Activated naive CD8-positive, alpha-beta T cell treated with anti-CD3 and anti-CD28 coated beads for 36 hours (primary cell): ENCODE measurements around the gene IL16. TPM values are rescaled to one million over a fixed set of nuclear protein-coding genes. Genes with fewer than 3 reads are reported as not detected.
"Not testable (repeated sequence)": the region's sequence is repeated elsewhere in the genome, so short reads cannot be mapped to it uniquely, and the experiment has no call there.

Experiments
- DNase-seq: peaks from one replicate; pipeline ENCODE4 v3.0.0; 2021
- H3K27ac Mint-ChIP-seq: one replicate; pipeline ENCODE4 v1.8.0; 2022; ENCODE audit warnings: mild to moderate bottlenecking, moderate library complexity, mixed read lengths
- H3K27me3 Mint-ChIP-seq: one replicate; pipeline ENCODE4 v1.8.0; 2022; ENCODE audit warnings: mild to moderate bottlenecking, mixed read lengths
- H3K36me3 Mint-ChIP-seq: one replicate; pipeline ENCODE4 v1.8.0; 2021; ENCODE audit warnings: mild to moderate bottlenecking, mixed read lengths
- H3K4me1 Mint-ChIP-seq: one replicate; pipeline ENCODE4 v1.8.0; 2021; ENCODE audit warnings: mixed read lengths
- H3K4me3 Mint-ChIP-seq: one replicate; pipeline ENCODE4 v1.8.0; 2022; ENCODE audit warnings: mild to moderate bottlenecking, moderate library complexity, mixed read lengths
- H3K9me3 Mint-ChIP-seq: one replicate; pipeline ENCODE4 v1.8.0; 2022; ENCODE audit warnings: mixed read lengths
- total RNA-seq, 2 experiments: library from RNA; stranded (reverse); gene quantifications; one replicate each; pipeline ENCODE4 v1.2.3, GENCODE V29; 2021

IL16 gene
- total RNA-seq, 2 experiments from 2014 or later = 106 to 110 TPM

- no peak overlapping the region for H3K4me3 Mint-ChIP-seq
- H3K4me1 Mint-ChIP-seq = peaks cover 2% of the 10 kb centered on the region
- no peaks in the 10 kb centered on the region for H3K36me3 Mint-ChIP-seq
- no peaks in the 10 kb centered on the region for H3K9me3 Mint-ChIP-seq
- no peak for DNase-seq
- no peak overlapping the region for H3K27ac Mint-ChIP-seq
- H3K27me3 Mint-ChIP-seq = peaks cover 33% of the 10 kb centered on the region
These were observed 10.9 kb upstream of the IL16 start for GRCh38 chr15:81185631-81186295.

- Mint-ChIP-seq H3K4me3 (no peak overlapping the region), H3K9me3 (no peaks in the 10 kb centered on the region), H3K4me1 (peaks cover 2% of the 10 kb centered on the region), H3K27ac (no peak overlapping the region), H3K27me3 (peaks cover 27% of the 10 kb centered on the region), H3K36me3 (no peaks in the 10 kb centered on the region)
- no peak for DNase-seq
These were observed 8.3 kb upstream of the IL16 start for GRCh38 chr15:81188354-81188753.

- no peak for DNase-seq
- Mint-ChIP-seq H3K36me3 (no peaks in the 10 kb centered on the region), H3K27me3 (peaks cover 19% of the 10 kb centered on the region), H3K27ac (no peak overlapping the region), H3K4me1 (no peaks in the 10 kb centered on the region), H3K9me3 (no peaks in the 10 kb centered on the region), H3K4me3 (no peak overlapping the region)
These were observed 6.9 kb upstream of the IL16 start for GRCh38 chr15:81189583-81190283.

GRCh38 chr15:81190922-81191507 is 5.7 kb upstream of the IL16 start:
- H3K4me3 Mint-ChIP-seq = no peak overlapping the region
- H3K9me3 Mint-ChIP-seq = no peaks in the 10 kb centered on the region
- no peak for DNase-seq
- H3K4me1 Mint-ChIP-seq = no peaks in the 10 kb centered on the region
- H3K27me3 Mint-ChIP-seq = peaks cover 16% of the 10 kb centered on the region
- H3K36me3 Mint-ChIP-seq = no peaks in the 10 kb centered on the region
- no peak overlapping the region for H3K27ac Mint-ChIP-seq

- no peak overlapping the region for H3K27ac Mint-ChIP-seq
- peaks cover 16% of the 10 kb centered on the region for H3K27me3 Mint-ChIP-seq
These were observed 5.0 kb upstream of the IL16 start for GRCh38 chr15:81191701-81192100.

GRCh38 chr15:81194723-81195122 is 2.0 kb upstream of the IL16 start:
- Mint-ChIP-seq H3K4me1 (no peaks in the 10 kb centered on the region), H3K4me3 (no peak overlapping the region), H3K27me3 (peaks cover 20% of the 10 kb centered on the region), H3K9me3 (no peaks in the 10 kb centered on the region), H3K36me3 (no peaks in the 10 kb centered on the region), H3K27ac (no peak overlapping the region)
- DNase-seq = no peak

More at GRCh38 chr15:81191701-81192100, 5.0 kb upstream of the IL16 start:
- Mint-ChIP-seq H3K36me3 (no peaks in the 10 kb centered on the region), H3K4me3 (no peak overlapping the region), H3K9me3 (no peaks in the 10 kb centered on the region), H3K4me1 (no peaks in the 10 kb centered on the region)
- DNase-seq = no peak

- H3K4me1 Mint-ChIP-seq = no peaks in the 10 kb centered on the region
- no peaks in the 10 kb centered on the region for H3K36me3 Mint-ChIP-seq
- H3K27ac Mint-ChIP-seq = no peak overlapping the region
- peaks cover 20% of the 10 kb centered on the region for H3K27me3 Mint-ChIP-seq
- H3K4me3 Mint-ChIP-seq = no peak overlapping the region
- no peaks in the 10 kb centered on the region for H3K9me3 Mint-ChIP-seq
- no peak for DNase-seq
These were observed 1.3 kb upstream of the IL16 start for GRCh38 chr15:81195339-81195864.

- no peaks in the 10 kb centered on the region for H3K36me3 Mint-ChIP-seq
- H3K4me1 Mint-ChIP-seq = no peaks in the 10 kb centered on the region
- no peak for DNase-seq
- no peak overlapping the region for H3K4me3 Mint-ChIP-seq
- no peak overlapping the region for H3K27ac Mint-ChIP-seq
- H3K9me3 Mint-ChIP-seq = no peaks in the 10 kb centered on the region
- H3K27me3 Mint-ChIP-seq = peaks cover 10% of the 10 kb centered on the region
These were observed 564 bp downstream of the IL16 start for GRCh38 chr15:81197255-81197630.

- DNase-seq = no peak
- Mint-ChIP-seq H3K27me3 (peaks cover 10% of the 10 kb centered on the region), H3K27ac (no peak overlapping the region), H3K36me3 (no peaks in the 10 kb centered on the region), H3K4me3 (no peak overlapping the region), H3K4me1 (no peaks in the 10 kb centered on the region), H3K9me3 (no peaks in the 10 kb centered on the region)
These were observed 1.1 kb downstream of the IL16 start for GRCh38 chr15:81197688-81198281.

GRCh38 chr15:81199031-81199779 is 2.5 kb downstream of the IL16 start:
- Mint-ChIP-seq H3K4me1 (no peaks in the 10 kb centered on the region), H3K27ac (no peak overlapping the region), H3K36me3 (no peaks in the 10 kb centered on the region), H3K9me3 (no peaks in the 10 kb centered on the region), H3K27me3 (peaks cover 6% of the 10 kb centered on the region), H3K4me3 (no peak overlapping the region)
- no peak for DNase-seq

- Mint-ChIP-seq H3K27ac (no peak overlapping the region), H3K4me3 (no peak overlapping the region), H3K27me3 (peaks cover 4% of the 10 kb centered on the region), H3K36me3 (peaks cover 2% of the 10 kb centered on the region), H3K4me1 (no peaks in the 10 kb centered on the region), H3K9me3 (peaks cover 4% of the 10 kb centered on the region)
- DNase-seq = no peak
These were observed 9.3 kb downstream of the IL16 start for GRCh38 chr15:81206018-81206417.

- not testable (repeated sequence) for H3K4me1 Mint-ChIP-seq, H3K4me3 Mint-ChIP-seq, H3K36me3 Mint-ChIP-seq, DNase-seq, H3K27me3 Mint-ChIP-seq, H3K9me3 Mint-ChIP-seq, H3K27ac Mint-ChIP-seq
These were observed 11.3 kb downstream of the IL16 start for GRCh38 chr15:81207987-81208386.

- DNase-seq = no peak
- Mint-ChIP-seq H3K27me3 (peaks cover 4% of the 10 kb centered on the region), H3K36me3 (peaks cover 7% of the 10 kb centered on the region), H3K4me1 (no peaks in the 10 kb centered on the region), H3K9me3 (peaks cover 14% of the 10 kb centered on the region), H3K4me3 (no peak overlapping the region), H3K27ac (no peak overlapping the region)
These were observed 13.0 kb downstream of the IL16 start for GRCh38 chr15:81209635-81210034.

- H3K27ac Mint-ChIP-seq = no peak overlapping the region
- H3K4me1 Mint-ChIP-seq = no peaks in the 10 kb centered on the region
- peaks cover 7% of the 10 kb centered on the region for H3K36me3 Mint-ChIP-seq
- DNase-seq = no peak
- H3K4me3 Mint-ChIP-seq = no peak overlapping the region
- H3K9me3 Mint-ChIP-seq = peaks cover 22% of the 10 kb centered on the region
- peaks cover 4% of the 10 kb centered on the region for H3K27me3 Mint-ChIP-seq
These were observed 14.7 kb downstream of the IL16 start for GRCh38 chr15:81211376-81211775.

GRCh38 chr15:81213982-81214381 is 17.3 kb downstream of the IL16 start:
- H3K4me3 Mint-ChIP-seq = no peak overlapping the region
- H3K9me3 Mint-ChIP-seq = peaks cover 18% of the 10 kb centered on the region
- H3K36me3 Mint-ChIP-seq = peaks cover 6% of the 10 kb centered on the region
- peaks cover 5% of the 10 kb centered on the region for H3K27me3 Mint-ChIP-seq
- DNase-seq = no peak
- H3K4me1 Mint-ChIP-seq = no peaks in the 10 kb centered on the region
- no peak overlapping the region for H3K27ac Mint-ChIP-seq
